Parathyroid adenoma (tissue), 2 donors: Measurements from ENCODE around the gene DYNLT4.
"Not testable (repeated sequence)": the region's sequence is repeated elsewhere in the genome, so short reads cannot be mapped to it uniquely, and the experiment has no call there.

Experiments
- H2AFZ ChIP-seq: fragments of 300-600 bp; sonication (generic); one replicate; pipeline ENCODE4 v1.7.0; 2017; ENCODE audit warnings: antibody characterized with exemption, mild to moderate bottlenecking
- H3K27ac ChIP-seq: fragments of 300-600 bp; sonication (generic); one replicate; pipeline ENCODE4 v1.7.0; 2017
- H3K27me3 ChIP-seq: fragments of 300-600 bp; sonication (generic); one replicate; pipeline ENCODE4 v1.7.0; 2017; ENCODE audit warnings: low read length; ENCODE audit not compliant: control insufficient read depth, insufficient read depth
- H3K36me3 ChIP-seq: fragments of 300-600 bp; sonication (generic); one replicate; pipeline ENCODE4 v1.7.0; 2017; ENCODE audit warnings: low read length; ENCODE audit not compliant: control insufficient read depth, insufficient read depth
- H3K4me1 ChIP-seq: fragments of 300-600 bp; sonication (generic); one replicate; pipeline ENCODE4 v1.7.0; 2017; ENCODE audit warnings: control low read depth
- H3K4me2 ChIP-seq: fragments of 300-600 bp; sonication (generic); one replicate; pipeline ENCODE4 v1.7.0; 2017; ENCODE audit warnings: low read length
- H3K4me3 ChIP-seq: fragments of 300-600 bp; sonication (generic); one replicate; pipeline ENCODE4 v1.7.0; 2017; ENCODE audit warnings: low read depth, low read length
- H3K79me2 ChIP-seq: fragments of 300-600 bp; sonication (generic); one replicate; pipeline ENCODE4 v1.7.0; 2017; ENCODE audit warnings: control low read depth
- H3K9ac ChIP-seq: fragments of 300-600 bp; sonication (generic); one replicate; pipeline ENCODE4 v1.7.0; 2017; ENCODE audit warnings: mild to moderate bottlenecking
- H3K9me3 ChIP-seq: fragments of 300-600 bp; sonication (generic); one replicate; pipeline ENCODE4 v1.7.0; 2017; ENCODE audit warnings: low read length; ENCODE audit not compliant: control insufficient read depth
- TF ChIP-seq, protein P1 (sequence below): fragments of 300-600 bp; sonication (generic); IDR thresholded peaks from one replicate; pipeline ENCODE4 v1.7.0; 2017; ENCODE audit warnings: antibody characterized with exemption, mild to moderate bottlenecking
- donor health status: primary hyperparathyroidism.

DYNLT4 gene

DNA sequence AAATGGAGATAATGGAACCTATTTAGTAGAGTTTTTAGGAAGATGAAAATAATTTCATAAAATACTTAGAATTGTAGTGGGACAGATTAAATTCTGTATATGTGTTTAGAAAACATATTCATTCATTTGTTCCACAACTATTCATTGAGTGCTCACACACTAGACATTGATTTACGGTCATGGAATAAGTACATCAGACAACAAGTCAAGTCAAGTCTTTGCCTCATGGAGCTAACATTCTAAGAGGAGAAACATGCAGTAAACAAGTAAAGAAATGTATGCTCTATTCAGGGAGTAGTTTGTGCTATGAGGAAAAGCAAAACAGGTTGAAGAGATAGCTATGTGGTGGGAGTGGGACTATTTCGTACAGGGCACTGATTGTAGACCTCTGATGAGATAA lies 10.2 kb upstream of the DYNLT4 start:
- Histone ChIP-seq H3K4me1 (no peaks in the 10 kb centered on the region), H3K9ac (no peak overlapping the region), H3K4me2 (no peak overlapping the region), H3K27ac (no peak overlapping the region), H2AFZ (no peak overlapping the region), H3K27me3 (no peaks in the 10 kb centered on the region), H3K36me3 (no peaks in the 10 kb centered on the region), H3K9me3 (no peaks in the 10 kb centered on the region), H3K4me3 (no peak overlapping the region), H3K79me2 (no peaks in the 10 kb centered on the region)
- TF ChIP-seq, protein P1, sequence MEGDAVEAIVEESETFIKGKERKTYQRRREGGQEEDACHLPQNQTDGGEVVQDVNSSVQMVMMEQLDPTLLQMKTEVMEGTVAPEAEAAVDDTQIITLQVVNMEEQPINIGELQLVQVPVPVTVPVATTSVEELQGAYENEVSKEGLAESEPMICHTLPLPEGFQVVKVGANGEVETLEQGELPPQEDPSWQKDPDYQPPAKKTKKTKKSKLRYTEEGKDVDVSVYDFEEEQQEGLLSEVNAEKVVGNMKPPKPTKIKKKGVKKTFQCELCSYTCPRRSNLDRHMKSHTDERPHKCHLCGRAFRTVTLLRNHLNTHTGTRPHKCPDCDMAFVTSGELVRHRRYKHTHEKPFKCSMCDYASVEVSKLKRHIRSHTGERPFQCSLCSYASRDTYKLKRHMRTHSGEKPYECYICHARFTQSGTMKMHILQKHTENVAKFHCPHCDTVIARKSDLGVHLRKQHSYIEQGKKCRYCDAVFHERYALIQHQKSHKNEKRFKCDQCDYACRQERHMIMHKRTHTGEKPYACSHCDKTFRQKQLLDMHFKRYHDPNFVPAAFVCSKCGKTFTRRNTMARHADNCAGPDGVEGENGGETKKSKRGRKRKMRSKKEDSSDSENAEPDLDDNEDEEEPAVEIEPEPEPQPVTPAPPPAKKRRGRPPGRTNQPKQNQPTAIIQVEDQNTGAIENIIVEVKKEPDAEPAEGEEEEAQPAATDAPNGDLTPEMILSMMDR = no peak

DNA sequence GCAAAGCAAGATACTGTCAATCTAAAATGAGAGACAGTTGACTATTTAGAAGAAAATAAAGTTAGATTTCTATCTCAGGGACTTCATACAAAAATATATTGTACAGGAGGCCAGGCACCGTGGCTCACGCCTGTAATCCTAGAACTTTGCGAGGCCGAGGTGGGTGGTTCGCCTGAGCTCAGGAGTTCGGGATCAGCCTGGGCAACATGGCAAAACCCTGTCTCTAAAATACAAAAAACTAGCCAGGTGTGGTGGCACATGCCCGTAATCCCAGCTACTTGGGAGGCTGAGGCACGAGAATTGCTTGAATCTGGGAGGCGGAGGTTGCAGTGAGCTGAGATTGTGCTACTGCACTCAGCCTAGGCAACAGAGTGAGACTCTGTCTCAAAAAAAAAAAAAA lies 8.8 kb upstream of the DYNLT4 start:
- not testable (repeated sequence) for H3K9ac ChIP-seq, H3K36me3 ChIP-seq, H3K79me2 ChIP-seq, H3K27ac ChIP-seq, H2AFZ ChIP-seq, H3K4me1 ChIP-seq, H3K4me2 ChIP-seq, H3K9me3 ChIP-seq, H3K27me3 ChIP-seq, H3K4me3 ChIP-seq

DNA sequence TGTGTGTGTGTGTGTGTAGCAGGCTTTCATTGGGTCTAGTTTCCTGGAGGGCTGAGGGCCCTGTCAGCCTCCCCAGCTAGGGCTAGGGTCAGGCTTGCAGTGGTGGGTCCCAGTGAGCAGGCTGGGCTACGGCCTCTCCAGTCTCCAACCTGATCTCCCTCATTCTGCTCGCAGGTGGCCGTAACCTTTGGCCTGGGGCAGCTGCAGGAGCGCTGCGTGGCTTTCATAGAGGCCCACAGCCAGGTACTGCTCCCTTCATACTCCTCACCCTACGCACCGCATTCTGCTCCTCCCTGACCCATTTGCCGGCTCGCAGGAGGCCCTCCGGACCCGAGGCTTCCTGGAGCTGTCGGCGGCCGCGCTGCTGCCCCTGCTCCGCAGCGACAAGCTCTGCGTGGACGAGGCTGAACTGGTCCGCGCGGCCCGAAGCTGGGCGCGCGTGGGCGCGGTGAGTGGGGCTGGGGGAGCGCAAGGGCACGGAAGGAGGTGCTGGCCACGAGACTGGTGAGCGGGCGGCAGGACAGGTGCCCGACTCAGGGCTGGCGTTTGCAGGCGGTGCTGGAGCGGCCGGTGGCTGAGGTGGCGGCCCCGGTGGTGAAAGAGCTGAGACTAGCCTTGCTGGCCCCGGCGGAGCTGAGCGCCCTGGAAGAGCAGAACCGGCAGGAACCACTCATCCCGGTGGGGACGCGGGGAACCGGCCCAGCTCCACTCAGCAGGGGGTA lies 5.8 kb upstream of the DYNLT4 start:
- Histone ChIP-seq H3K4me1 (peaks cover 25% of the 10 kb centered on the region), H3K9me3 (no peaks in the 10 kb centered on the region), H3K36me3 (no peaks in the 10 kb centered on the region), H3K27me3 (no peaks in the 10 kb centered on the region), H2AFZ (no peak overlapping the region), H3K79me2 (peaks cover 5% of the 10 kb centered on the region), H3K9ac (no peak overlapping the region), H3K27ac (no peak overlapping the region), H3K4me2 (no peak overlapping the region), H3K4me3 (no peak overlapping the region)
- TF ChIP-seq, protein P1 = no peak

DNA sequence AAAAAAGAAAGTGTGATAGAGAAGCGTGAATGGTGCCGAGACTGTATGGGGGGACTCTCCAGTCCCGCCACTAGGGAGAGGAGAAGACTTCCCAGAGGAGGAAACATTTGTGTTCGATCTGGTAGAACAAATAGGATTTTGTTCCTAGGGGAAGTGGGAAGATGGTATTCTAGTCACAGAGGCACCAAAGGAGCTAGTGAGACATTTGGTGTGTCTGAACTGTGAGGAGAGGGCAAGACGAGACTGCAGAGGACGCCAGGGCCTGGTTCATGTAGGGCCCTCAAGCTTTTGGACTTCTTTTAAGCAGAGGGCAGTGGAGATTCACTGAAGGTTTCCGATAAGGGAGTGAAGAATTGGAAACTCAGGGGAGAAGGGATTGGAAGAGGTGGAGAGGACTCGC lies 4.1 kb upstream of the DYNLT4 start:
- TF ChIP-seq, protein P1 = no peak
- Histone ChIP-seq H3K36me3 (no peaks in the 10 kb centered on the region), H3K4me2 (peak overlapping the region; percentile 57), H2AFZ (no peak overlapping the region), H3K9me3 (no peaks in the 10 kb centered on the region), H3K79me2 (peaks cover 5% of the 10 kb centered on the region), H3K4me1 (peaks cover 41% of the 10 kb centered on the region), H3K4me3 (no peak overlapping the region), H3K27ac (peak overlapping the region; percentile 49), H3K27me3 (no peaks in the 10 kb centered on the region), H3K9ac (no peak overlapping the region)

DNA sequence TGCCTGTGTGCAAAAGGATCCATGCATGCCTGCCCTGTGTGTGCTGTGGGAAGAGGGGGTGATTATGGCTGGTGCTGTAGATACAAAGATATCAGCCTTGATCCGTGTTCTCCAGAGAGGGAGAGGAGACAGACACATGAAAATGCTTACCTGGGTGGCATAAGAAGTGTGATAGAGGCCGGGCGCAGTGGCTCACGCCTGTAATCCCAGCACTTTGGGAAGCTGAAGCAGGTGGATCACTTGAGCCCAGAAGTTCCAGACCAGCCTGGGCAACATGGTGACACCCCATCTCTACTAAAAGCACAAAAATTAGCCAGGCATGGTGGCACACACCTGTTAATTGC lies 3.6 kb upstream of the DYNLT4 start:
- H3K79me2 ChIP-seq, H3K9me3 ChIP-seq, H3K4me3 ChIP-seq, H3K9ac ChIP-seq, H3K4me2 ChIP-seq, H3K27me3 ChIP-seq, H3K36me3 ChIP-seq, H2AFZ ChIP-seq: not testable (repeated sequence)
- Histone ChIP-seq H3K4me1 (peaks cover 41% of the 10 kb centered on the region), H3K27ac (peak overlapping the region; percentile 100)
